ENCODE data around the gene TEX19. TPM values are rescaled to one million over a fixed set of nuclear protein-coding genes. Genes with fewer than 3 reads are reported as not detected.

Gene TEX19
- total and polyA plus RNA-seq, 10 of the 15 experiments (the other 5 are each of a cell fraction or from before 2014, with no cell fraction given), result 0.03 to 0.32 (median 0.13) TPM; not detected in 3

GRCh38 chr17:82334204-82334621, 24.8 kb upstream of the TEX19 start:
- no peak overlapping the region for H3K4me3 ChIP-seq
- DNase-seq (ENCODE audit: low read depth, low spot score), result no peak
- RAD21 ChIA-PET (ENCODE audit: unreplicated experiment), result interaction anchor here (0.8 kb wide), 1 partner anchor 16 kb away, joined by 3 read pairs; no protein-coding TSS in a partner anchor
- POLR2A ChIA-PET, result interaction anchor here (0.5 to 0.6 kb wide), 2 partner anchors 112 to 519 kb away, joined by 3 read pairs; no protein-coding TSS in a partner anchor
- in situ Hi-C loops (cut with MboI) (no loop called here), intact Hi-C loops (cut with micrococcal nuclease; ENCODE audit: unreplicated experiment) (no loop called here)
- peak overlapping the region; percentile 87 for H3K4me2 ChIP-seq (ENCODE audit: control insufficient read depth, insufficient read depth)
- no peaks in the 10 kb centered on the region for H4K20me1 ChIP-seq (ENCODE audit: control insufficient read depth, insufficient read depth)
- SMC1A ChIA-PET (ENCODE audit: uncharacterized antibody, unreplicated experiment), result no interaction called here
- no peak overlapping the region for H3K9ac ChIP-seq (ENCODE audit: control insufficient read depth, insufficient read depth, low read length)
- no peak overlapping the region for H2AFZ ChIP-seq (ENCODE audit: control insufficient read depth, low read depth, low read length)
- no peaks in the 10 kb centered on the region for H3K9me3 ChIP-seq (replicated peaks; ENCODE audit: control insufficient read depth, insufficient read depth, low read length)
- H3K27me3 ChIP-seq (replicated peaks in 1 of 2; ENCODE audit: control insufficient read depth in 2 of 2, insufficient read depth in 2 of 2, low read length in 1 of 2), result peaks cover 6 to 12% of the 10 kb centered on the region in 2 experiments; a peak in 3 of 4 replicates
- no peak for ATAC-seq
- FAIRE-seq, result no peak
- TF ChIP-seq ZNF622 (IDR thresholded peaks at IDR 0.05) (no peak), HDAC2 (IDR thresholded peaks at IDR 0.05) (no peak), BHLHE40 (IDR thresholded peaks at IDR 0.05; ENCODE audit: borderline replicate concordance in 1 of 2, low read depth in 2 of 2, low read length in 1 of 2) (peak in 1 of 2 experiments; percentile 74; a peak in 2 of 4 replicates)
- H3K4me1 ChIP-seq (ENCODE audit: control insufficient read depth, insufficient read depth, low read length), result peaks cover 11% of the 10 kb centered on the region
- H3K27ac ChIP-seq (ENCODE audit: control insufficient read depth, insufficient read depth), result no peak overlapping the region
- CTCF ChIA-PET, result interaction anchor here (0.6 to 1.7 kb wide), 3 partner anchors 13 to 90 kb away, joined by 3 to 4 read pairs (median 3); no protein-coding TSS in a partner anchor
- no TSS peak for BruUV-seq (replicated peaks)
- WGBS (ENCODE audit: insufficient coverage, insufficient replicate concordance, low lambda C conversion rate, missing lambda C conversion rate), result 39% methylated on average over 25 of the region's 25 CpGs
- H3K36me3 ChIP-seq (ENCODE audit: control insufficient read depth in 2 of 2, insufficient read depth in 2 of 2, low read length in 1 of 2), result no peaks in the 10 kb centered on the region
- no peaks in the 10 kb centered on the region for H3K79me2 ChIP-seq (ENCODE audit: control insufficient read depth, insufficient read depth, low read length)

- Histone ChIP-seq H4K20me1 (ENCODE audit: control insufficient read depth, insufficient read depth) (no peaks in the 10 kb centered on the region), H3K4me2 (ENCODE audit: control insufficient read depth, insufficient read depth) (peak overlapping the region; percentile 87), H3K27me3 (replicated peaks in 1 of 2; ENCODE audit: control insufficient read depth in 2 of 2, insufficient read depth in 2 of 2, low read length in 1 of 2) (peaks cover 6 to 12% of the 10 kb centered on the region in 2 experiments; a peak in 3 of 4 replicates), H3K4me3 (peak overlapping the region; percentile 58; the same call in 1 of the 2 replicates), H3K36me3 (ENCODE audit: control insufficient read depth in 2 of 2, insufficient read depth in 2 of 2, low read length in 1 of 2) (no peaks in the 10 kb centered on the region), H3K9me3 (replicated peaks; ENCODE audit: control insufficient read depth, insufficient read depth, low read length) (no peaks in the 10 kb centered on the region), H2AFZ (ENCODE audit: control insufficient read depth, low read depth, low read length) (peak overlapping the region; percentile 29; the same call in 1 of the 2 replicates), H3K27ac (ENCODE audit: control insufficient read depth, insufficient read depth) (no peak overlapping the region), H3K79me2 (ENCODE audit: control insufficient read depth, insufficient read depth, low read length) (no peaks in the 10 kb centered on the region), H3K4me1 (ENCODE audit: control insufficient read depth, insufficient read depth, low read length) (peaks cover 11% of the 10 kb centered on the region), H3K9ac (ENCODE audit: control insufficient read depth, insufficient read depth, low read length) (no peak overlapping the region; the same call in 1 of the 2 replicates)
- DNase-seq (ENCODE audit: low read depth, low spot score) (no peak), ATAC-seq (peak; percentile 33), FAIRE-seq (no peak)
- BruUV-seq (replicated peaks), result no TSS peak
- RAD21 ChIA-PET (ENCODE audit: unreplicated experiment), result interaction anchor here (0.8 to 1.7 kb wide), 2 partner anchors 15 kb away, joined by 3 read pairs; no protein-coding TSS in a partner anchor
- in situ Hi-C loops (cut with MboI) (no loop called here), intact Hi-C loops (cut with micrococcal nuclease; ENCODE audit: unreplicated experiment) (no loop called here)
- CTCF ChIA-PET, result interaction anchor here (1.0 to 1.2 kb wide), 2 partner anchors 14 to 99 kb away, joined by 3 read pairs; no protein-coding TSS in a partner anchor
- POLR2A ChIA-PET, result interaction anchor here (0.6 kb wide), 1 partner anchor 518 kb away, joined by 3 read pairs; no protein-coding TSS in a partner anchor
- WGBS (ENCODE audit: insufficient coverage, insufficient replicate concordance, low lambda C conversion rate, missing lambda C conversion rate), result 4% methylated on average over 16 of the region's 16 CpGs
- SMC1A ChIA-PET (ENCODE audit: uncharacterized antibody, unreplicated experiment), result no interaction called here
- no peak for TF ChIP-seq TCF3 (IDR thresholded peaks at IDR 0.05; ENCODE audit: borderline replicate concordance, insufficient read depth, low read depth, low read length)
- TF ChIP-seq ATF7 (IDR thresholded peaks at IDR 0.05; ENCODE audit: low read depth), result no peak
- TF ChIP-seq IKZF1 (conservative IDR thresholded peaks at IDR 0.05), result peak; percentile 48; the same call in 1 of the 2 replicates
- peak; percentile 35 to 50; a peak in 2 of 4 replicates for TF ChIP-seq IKZF2 (IDR thresholded peaks at IDR 0.05)
- no peak for TF ChIP-seq USF2 (IDR thresholded peaks at IDR 0.05; ENCODE audit: borderline replicate concordance, low read depth, low read length)
- no peak for TF ChIP-seq CUX1 (IDR thresholded peaks at IDR 0.05; ENCODE audit: insufficient replicate concordance, low read depth, low read length)
Measured at GRCh38 chr17:82334622-82335394, 24.2 kb upstream of the TEX19 start.
